NCI-H446 treated with DMSO at 0.1 percent for 48 hours (cell line): ENCODE data around the gene FHIT.

Experiments
- DNase-seq: peaks from one replicate; lab custom pipeline; 2025; lab: John Stamatoyannopoulos, UW

Gene FHIT

DNA sequence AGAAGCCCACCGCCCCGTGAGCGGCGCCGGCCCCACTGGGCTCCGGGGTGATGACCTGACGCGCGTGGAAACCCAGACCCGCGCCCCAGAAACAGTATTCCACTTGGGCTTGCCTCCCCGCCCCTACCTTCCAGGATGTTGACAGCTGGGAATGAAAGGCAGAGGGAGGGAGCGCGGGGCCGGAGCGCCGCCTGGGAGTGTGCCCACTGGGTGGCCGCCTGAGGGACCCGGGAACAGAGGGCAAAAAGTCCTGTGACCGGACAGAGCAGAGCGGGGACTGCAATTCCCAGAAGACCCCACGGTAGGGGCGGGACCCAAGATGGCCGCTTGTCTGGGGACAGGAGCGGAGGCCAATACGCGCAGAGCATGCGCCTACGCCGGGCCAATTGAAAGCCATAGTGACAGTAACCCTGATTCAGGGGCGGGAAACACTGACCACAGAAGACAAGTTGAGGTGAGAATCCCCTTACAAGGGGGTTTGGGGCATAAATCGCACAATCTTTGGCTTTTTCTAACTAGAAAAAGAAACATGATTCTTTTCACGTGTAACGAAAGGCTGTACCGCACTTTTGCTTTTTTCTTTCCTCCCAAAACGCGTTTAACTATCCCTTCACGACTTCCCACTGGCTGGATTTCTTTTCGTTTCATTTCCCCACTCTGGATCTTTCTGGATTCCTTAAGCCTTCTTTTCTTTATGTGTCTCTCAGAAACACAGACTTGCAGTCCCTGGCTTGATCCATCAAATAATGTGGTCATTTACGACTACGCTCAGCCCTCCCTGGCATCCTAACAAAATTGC is at the start of gene FHIT:
Gene FHIT, minus strand, starts transcription at position 279 of the 799 bp plus-strand sequence.
- DNase-seq: peak; percentile 73

DNA sequence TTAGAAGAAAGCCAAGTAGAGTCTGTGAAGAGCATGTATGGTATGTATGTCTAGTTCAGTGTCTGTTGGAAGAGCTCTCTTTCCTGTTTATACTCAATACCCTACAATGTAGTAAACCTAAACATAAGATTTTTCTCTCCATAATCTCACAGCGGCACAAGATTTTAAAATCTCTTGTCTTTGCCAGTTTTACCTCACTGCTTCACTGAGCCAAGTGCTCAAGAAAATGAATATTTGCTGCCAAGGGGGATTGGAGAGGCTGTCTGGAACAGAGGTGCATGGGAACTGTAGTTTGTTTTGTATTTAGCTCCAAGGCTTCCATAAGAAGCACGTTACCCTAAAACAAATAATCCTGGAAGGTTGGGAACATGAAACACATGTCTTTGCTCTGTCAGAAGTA is 49.5 kb upstream of the FHIT start:
- DNase-seq: no peak

DNA sequence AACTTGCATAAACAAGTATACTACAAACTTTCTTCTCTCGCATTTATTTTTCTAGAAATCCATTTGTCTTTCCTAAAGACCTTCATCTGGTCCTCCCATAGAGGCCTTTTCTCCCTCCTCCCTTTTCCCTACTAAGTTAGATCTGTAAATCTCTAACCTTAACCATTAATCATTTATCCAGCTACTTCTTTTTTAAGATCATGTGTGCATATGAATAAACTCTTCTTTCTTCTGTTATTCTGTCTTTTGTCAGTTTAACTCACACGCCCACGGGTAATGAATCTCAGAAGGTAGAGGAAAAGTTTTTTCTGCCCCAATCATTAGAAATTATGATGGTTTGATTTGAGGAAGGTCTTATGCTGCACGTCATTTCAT is 48.7 kb upstream of the FHIT start:
- no peak for DNase-seq

DNA sequence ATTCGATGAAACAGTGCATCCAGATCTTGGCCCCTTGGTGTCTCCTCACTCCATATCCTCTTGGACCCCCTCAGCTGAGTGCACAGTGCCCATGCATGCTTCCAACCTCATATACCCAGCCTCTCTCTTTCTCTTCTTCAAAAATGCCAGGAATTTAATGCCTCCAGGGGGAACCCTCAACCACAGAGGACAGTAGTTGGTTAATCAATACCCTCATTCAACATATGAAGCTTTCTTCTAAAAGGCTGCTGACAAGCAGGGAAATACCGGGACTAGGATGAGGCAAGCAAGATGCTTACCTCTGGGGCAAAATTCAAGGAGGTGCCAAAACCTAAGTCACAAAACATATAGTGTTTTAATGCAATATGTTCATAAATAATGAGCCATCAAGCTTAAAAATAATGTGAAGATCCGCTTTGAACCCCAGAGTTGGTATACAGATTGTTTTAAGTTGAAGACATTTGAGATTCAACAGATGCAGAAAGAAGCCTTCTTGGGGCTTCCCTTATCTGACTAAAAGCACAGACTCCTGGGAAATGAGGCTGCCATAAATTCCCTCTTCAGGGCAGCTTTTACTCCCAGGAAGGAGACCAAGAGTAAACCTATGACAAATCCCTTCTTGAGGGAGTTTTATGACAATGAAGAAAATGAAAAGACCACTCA is 48.2 kb upstream of the FHIT start:
- DNase-seq: no peak

DNA sequence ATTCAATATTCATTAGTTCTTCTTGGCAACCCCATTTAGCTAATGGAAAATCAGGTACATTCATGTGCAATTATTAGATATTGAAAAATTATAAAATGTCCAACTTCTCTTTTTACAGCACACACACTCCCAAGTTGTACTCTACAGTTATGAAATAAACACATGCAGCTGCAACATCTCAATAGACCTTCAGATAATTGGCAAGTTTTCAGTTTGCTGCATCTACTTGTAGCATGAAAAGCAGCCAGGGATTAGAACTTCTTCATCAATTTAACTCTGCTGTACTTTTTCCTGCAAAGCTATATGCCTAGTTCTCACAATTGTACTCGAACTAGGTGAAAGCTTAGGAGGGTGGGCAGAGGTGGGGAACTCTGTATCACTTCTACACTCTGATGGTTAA is 46.6 kb upstream of the FHIT start:
- no peak for DNase-seq

DNA sequence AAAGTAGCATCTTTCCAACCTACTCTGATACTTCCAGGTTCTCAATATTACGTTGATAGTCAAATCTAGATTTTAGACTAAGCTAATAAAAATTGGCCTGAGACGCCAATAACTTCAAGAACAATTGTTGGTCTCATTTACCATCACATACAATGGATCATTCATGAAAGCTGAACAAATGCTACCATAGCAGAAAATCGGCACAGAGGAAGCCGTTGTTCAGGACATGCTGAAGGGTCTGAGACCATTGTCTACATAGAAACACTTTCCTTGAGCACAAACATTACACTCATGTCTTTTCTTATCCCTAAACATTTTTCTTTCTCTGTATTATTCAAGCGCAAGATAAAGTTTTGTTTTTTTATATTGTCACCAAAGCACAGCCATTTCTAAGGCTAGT is 37.2 kb upstream of the FHIT start:
- no peak for DNase-seq

DNA sequence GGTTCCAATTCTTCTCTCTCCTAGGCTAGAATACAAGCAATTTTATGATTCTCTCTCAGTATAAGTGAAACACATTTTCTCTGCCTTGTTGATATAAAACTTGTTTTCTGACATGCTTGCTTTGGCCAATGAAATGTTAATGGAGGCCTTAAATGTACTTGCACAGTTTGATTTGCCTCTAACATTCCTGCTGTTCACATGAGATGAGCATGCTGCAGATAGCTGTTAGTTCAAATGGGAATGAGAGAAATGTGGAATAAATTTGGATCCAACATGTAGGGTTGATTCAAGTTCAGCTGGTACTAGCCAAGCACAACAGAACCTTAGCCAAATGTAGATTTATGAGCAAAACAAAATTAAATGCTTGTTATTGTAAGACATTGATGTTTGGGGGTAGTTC is 32.6 kb upstream of the FHIT start:
- DNase-seq: no peak

DNA sequence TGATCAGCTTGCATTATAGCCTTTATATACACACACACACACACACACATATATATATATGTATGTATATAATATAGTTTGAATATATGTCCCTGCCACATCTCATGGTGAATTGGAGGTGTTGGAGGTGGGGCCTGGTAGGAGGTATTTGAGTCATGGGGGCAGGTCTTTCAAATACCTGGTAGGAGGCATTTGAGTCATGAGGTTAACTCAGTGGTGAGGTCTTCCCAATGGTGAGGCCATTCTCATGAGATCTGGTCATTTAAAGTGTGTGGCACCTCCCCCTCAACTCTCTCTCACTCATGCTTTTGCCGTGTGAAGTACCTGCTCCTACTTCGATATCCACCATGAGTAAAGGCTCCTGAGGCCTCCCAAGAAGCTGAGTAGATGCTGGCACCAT is 27.5 kb upstream of the FHIT start:
- DNase-seq: no peak

DNA sequence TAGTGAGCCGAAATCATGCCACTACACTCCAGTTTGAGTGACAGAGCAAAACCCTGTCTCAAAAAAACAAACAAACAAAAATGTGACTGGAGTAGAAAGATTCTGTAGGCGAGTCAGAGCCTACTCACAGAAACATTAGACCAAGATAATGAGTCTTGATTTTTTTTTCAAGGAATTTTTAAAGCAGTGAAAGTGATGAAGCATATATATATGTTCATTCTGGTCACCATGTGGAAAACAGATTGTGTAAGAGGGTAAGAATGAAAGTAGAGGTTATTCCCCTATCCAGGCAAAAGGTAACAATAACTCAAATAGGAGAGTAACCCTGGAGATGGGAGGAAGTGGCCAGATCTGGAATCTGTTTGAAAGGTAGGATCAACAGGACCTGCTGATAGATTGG is 26.2 kb upstream of the FHIT start:
- no peak for DNase-seq

DNA sequence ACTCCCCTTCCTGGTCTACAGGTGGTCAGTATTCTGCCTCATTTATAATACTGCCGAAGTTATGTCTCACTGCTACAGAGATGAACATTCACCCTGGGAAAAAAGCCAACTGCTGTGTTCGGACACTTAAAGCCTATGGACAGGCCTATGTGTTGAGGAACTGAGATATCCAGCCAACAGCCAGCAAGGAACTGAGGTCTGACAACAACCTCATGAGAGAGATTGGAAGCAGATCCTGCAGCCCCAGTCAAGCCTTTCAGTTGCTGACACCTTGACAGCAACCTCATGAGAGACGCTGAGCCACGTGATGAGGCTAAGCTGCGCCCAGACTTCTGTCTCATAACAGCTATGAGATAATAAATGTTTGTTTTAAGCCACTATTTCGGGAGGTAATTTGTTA is 18.2 kb upstream of the FHIT start:
- DNase-seq: no peak

DNA sequence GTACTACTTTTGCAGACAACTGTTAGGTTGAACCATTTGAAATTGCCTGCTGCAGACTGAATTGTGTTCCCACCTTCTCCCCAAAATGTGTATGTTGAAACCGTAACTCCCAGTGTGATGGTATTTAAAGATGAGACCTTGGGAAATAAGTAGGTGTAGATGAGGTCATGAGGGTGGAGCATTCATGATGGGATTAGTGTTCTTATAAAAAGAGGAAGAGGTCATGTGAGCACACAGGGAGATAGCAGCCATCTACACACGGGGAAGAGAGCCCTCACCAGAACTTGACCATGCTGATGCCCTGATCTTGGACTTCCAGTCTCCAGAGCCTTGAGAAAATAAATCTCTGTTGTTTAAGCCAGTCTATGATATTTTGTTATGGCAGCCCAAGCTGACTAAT is 17.4 kb upstream of the FHIT start:
- DNase-seq: no peak

DNA sequence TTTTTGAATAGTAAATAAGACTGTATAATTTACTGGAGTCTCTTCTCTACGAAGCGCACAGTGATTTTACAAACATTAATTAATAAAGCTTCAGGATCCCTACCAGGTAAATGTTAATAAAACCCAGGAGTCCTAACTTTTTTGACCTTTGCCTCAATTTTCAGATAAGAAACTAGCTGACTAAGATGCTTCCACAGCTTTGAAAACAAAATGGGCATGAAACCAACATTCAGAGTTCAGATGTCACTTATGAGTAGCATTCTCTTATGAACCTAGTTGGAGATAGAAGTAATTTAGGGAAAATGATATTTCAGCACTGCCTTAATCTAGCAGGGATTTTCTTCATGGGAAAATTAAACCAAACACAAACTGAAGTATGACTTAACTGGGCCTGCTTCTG is 13.0 kb upstream of the FHIT start:
- no peak for DNase-seq

DNA sequence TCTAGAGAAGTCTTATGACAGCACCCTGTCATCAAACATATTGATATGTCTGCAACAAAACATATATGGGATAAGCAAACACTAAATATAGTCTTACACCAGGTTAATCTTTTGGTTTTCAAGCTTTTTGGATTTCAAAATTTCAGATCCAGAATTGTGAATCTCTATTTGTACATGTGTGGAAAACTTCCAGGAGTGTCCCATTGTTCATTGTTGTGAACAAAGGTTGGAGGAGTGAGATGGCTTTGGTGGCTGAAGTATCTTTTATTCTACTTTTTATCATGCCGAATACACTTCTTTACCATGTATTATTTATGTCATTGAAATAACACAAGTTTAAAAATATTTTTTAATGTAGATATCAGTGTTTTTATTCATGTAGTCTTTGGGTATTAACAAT is 5.9 kb upstream of the FHIT start:
- no peak for DNase-seq

DNA sequence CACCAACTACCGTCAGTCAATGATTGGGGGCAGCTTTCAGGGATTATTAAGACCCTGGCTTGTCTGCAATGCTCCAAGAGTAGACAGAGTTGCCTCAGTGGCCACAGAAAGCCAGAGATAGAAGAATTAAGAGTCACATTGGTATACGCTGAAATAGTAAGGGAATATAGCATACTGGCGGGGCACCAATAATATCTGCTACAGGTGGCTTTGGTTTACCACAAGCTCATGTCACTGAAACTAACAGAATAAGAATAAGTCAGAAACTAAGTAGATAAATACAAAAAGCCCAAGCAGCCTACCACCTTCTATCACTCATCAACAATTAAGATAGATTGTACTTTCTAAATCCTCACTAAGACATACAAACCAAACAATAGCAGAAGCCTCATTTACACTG is 2.5 kb upstream of the FHIT start:
- no peak for DNase-seq

DNA sequence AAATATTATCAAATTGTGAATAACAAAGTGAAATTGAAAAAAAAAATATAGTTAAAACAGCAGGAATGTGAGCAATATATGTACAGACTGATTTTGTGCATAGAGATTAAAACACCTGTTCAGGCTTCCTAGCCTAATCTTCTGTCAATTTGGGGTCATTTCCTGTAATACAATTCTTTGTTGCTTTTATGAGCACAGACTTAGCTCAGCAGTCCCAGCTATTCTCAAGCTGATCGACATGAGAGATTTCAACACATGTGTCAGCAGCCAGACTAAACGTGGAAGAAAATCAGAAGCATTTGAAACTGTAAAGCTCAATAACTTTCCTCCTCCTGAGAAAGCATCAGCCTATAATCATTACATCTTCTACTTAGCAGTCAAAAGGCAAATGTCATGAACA is 1.6 kb upstream of the FHIT start:
- DNase-seq: no peak

DNA sequence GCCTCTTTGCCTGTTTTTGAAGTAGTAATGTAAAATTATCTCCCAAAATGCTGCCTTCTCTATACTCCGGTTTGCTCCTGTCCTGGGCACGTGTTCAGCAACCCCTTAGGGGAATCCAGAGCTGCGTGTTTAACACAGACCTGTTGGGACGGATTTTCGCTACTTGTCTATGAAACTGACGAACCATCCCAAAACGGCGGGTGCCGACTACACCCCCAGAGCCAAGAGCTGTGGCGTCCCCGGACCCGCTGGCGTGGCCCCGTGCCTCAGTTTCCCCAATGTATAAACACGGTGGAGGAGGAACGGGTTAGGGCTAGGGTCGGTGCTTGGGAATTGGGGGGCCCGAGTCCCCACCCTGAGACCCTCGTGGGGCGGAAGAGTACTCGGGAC is 473 bp downstream of the FHIT start:
- DNase-seq: no peak

DNA sequence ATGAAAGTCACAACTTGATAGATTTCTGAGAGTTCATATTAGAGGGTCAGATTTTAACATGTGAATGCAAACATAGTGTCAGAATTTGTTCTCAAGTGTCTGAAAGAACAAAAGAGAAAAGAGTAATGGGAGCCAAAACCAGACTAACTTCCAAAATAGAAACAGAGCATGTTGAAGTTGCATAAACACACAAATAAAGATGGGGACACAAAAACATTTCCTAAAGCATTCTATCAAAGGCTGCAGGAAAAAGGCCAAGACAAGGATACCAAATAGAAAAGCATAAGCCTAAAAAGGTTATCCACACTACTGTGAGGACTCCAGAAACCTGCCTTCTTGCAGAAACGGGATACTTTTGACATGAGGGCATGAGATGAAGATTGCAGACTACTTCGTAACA is 2.8 kb downstream of the FHIT start:
- no peak for DNase-seq

DNA sequence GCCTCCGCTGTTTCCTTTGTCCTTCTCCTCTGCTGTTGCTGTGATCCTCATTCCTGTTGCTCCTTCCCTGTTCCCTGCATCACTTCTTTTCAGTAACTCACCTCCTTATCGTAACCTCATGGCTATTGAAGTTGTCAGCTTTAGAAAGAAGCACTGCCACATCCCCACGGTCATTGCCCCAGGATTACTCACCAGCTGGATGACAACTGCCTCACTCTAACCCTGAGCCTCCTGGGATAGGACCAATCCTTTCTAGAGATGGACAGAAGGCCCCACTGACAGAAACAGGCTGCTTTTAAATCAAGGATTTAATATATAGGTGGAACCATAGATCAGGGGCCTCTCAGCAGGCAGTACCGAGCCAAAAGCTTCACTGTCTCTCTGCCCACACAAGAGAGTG is 4.1 kb downstream of the FHIT start:
- no peak for DNase-seq

DNA sequence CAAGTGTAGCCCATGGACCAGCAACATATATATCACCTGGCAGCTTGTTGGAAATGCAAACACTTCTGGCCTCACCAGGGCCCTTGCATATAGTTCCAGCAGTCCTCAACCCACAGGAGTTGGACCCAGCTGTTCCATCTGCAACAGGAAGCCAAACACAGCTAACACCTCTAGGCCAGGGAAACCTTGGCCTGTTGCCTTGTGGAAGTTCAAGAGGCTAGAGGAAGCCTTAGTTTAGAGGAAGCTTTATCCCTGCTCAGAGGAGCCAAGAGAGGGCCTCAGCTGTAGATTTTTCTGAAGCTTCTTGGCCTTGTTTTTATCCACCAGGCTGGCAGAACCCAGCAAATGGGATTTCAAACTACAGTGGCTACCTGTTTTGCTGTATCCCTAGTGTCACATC is 11.4 kb downstream of the FHIT start:
- DNase-seq: peak; percentile 39

DNA sequence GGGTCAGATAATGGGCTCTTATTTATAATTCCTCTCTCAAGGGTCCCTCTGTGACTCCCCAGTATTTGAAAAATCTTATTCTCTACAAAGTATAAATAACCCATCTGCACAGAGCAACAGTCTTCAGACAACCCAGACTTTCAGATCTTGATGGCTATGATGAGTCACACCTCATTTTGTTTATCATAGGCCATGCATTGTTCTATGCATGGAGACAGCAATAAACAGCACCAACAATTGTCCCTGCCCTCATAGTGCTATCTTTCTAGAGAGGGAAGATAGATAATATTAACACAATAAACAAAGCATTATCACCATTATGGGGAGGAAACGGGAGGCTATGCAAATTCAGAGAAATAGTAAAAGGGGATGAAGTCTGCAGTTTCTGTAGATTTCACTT is 13.4 kb downstream of the FHIT start:
- no peak for DNase-seq

DNA sequence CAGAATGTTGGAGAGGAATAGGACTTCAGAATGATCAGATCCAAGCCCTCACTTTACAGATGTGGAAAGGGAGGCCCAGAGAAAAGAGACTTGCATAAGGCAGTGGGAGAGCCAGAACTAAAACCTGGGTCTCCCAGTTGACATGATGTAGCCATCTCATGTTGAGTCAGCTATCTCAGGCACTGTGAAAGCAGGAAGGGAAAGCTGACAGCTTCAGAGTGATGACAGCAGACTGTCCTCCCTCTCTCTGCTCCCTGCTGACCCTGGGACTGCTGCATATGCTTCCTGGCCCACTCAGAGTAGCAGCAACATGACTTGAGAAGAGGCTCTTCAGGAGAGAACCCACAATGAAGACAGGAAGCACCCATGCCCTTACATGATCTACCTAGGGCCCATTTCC is 14.7 kb downstream of the FHIT start:
- no peak for DNase-seq

DNA sequence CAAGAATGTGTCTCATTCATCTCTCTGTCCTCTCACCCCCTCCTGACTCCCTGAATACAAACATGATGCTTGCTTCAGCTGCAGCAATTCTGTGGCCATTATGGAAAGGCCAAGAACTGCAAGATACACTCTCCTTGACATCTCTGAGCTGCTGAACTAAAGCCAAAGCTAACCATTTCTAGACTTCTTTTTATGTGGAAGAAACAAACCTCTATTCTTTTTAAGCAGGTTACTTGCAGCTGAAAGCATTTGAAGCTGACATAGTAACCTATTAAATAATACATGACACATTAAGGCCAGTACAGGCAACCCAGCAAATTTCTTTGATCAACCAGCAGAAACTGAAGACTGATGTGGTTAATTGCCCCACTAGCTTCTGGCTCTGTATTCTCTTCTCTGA is 17.5 kb downstream of the FHIT start:
- DNase-seq: no peak

DNA sequence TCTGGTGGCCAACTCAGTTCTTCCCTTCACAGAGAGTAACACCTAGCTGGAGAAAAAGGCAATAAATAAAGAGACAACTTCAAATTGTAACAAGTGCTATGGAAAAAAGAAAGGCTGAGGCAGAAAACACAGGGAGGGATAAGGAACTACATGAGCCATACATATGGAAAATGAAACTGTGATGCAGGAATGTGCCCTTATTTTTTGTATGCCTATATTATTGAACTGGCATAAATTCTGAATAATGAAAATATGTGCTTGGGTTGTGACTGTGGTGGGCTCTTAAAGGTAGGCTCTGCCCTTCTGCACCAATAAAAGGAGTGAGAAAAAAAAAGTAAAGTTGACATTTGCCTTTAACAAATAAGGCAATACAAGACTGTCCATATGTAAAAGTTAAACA is 19.6 kb downstream of the FHIT start:
- no peak for DNase-seq

DNA sequence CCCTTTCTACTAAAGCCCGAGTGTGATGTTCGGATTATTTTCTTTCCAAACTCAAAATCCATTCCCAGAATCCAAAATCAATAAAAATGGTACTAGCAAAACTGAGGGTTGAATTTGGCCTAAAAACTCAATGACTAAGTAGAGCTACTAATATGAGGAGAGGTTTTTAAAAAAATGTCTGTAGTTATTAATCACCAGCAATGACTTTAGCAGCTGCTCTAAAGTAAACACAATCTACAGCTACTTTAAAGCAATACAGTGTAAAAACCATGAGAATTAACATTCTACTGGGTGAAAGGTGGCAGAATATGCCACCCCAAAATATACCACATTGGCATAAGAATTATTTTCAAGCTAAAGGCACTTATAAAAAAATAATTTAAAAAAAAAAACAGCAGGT is 23.5 kb downstream of the FHIT start:
- DNase-seq: no peak
